Measurements from ENCODE around the gene WHAMM. TPM values are rescaled to one million over a fixed set of nuclear protein-coding genes. Genes with fewer than 3 reads are reported as not detected.
"Not testable (repeated sequence)": the region's sequence is repeated elsewhere in the genome, so short reads cannot be mapped to it uniquely, and the experiment has no call there.

The WHAMM gene
- total and polyA plus RNA-seq, 7 donors, result 9.9 to 30.8 (median 19.4) TPM

DNA sequence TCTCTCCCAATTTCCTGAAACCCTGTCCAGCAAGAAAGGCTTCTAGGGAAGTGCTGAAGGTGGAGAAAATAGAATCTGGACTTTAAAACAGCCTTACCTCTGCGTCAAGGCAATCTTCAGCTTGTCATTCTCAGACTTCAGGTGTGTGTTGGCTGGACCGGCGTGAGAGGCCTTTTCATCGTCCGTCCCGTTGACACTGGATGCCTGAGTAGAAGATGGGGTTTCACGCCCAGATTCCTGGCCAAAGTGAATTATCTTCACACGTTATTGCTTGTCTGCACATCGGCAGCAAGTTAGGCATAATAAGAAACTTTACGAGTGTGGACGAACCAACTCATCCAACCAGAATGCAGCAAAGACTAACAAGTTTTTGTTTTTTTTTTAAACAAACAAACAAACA, 49.5 kb downstream of the WHAMM start:
- ATAC-seq, result no peak
- intact Hi-C loops (cut with DNase I), result no loop called here
- peaks cover 0 to 24% of the 10 kb centered on the region in 2 donors for H3K36me3 ChIP-seq (ENCODE audit: insufficient read depth in 1 of 2, low read depth in 1 of 2)
- DNase-seq, result no peak
- 70 to 83% (median 73%) methylated on average over 11 of the region's 11 CpGs for WGBS, 3 donors
- H3K9me3 ChIP-seq, result no peaks in the 10 kb centered on the region
- H3K27ac ChIP-seq, result no peak overlapping the region
- TF ChIP-seq, protein P1, sequence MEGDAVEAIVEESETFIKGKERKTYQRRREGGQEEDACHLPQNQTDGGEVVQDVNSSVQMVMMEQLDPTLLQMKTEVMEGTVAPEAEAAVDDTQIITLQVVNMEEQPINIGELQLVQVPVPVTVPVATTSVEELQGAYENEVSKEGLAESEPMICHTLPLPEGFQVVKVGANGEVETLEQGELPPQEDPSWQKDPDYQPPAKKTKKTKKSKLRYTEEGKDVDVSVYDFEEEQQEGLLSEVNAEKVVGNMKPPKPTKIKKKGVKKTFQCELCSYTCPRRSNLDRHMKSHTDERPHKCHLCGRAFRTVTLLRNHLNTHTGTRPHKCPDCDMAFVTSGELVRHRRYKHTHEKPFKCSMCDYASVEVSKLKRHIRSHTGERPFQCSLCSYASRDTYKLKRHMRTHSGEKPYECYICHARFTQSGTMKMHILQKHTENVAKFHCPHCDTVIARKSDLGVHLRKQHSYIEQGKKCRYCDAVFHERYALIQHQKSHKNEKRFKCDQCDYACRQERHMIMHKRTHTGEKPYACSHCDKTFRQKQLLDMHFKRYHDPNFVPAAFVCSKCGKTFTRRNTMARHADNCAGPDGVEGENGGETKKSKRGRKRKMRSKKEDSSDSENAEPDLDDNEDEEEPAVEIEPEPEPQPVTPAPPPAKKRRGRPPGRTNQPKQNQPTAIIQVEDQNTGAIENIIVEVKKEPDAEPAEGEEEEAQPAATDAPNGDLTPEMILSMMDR (IDR thresholded peaks at IDR 0.05), result no peak
- H3K4me1 ChIP-seq, result no peaks in the 10 kb centered on the region
- no peak overlapping the region for H3K4me3 ChIP-seq
- H3K27me3 ChIP-seq (ENCODE audit: insufficient read depth in 3 of 3, low read length in 2 of 3), result no peaks in the 10 kb centered on the region

DNA sequence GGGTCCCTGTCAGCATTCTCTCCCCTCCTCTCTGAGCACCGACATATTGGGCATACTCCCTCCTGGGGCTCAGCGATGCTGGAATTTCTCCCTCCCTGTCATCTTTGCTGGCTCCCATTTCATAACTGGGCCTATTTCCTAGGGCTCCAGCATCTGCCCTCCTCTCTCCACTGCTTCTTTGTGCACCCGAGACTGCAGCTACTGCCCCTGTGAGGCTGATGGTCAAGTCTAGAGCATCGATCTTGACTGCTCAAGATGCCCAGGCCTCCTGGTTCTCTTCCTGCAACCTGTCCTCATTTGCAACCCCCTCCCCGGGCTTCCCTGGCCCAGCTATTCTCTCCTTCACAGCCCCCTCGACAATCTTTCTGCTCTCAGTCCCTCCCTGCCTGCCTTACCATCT, 53.5 kb downstream of the WHAMM start:
- peaks cover 0 to 14% of the 10 kb centered on the region in 2 donors for H3K36me3 ChIP-seq (ENCODE audit: insufficient read depth in 1 of 2, low read depth in 1 of 2)
- H3K4me3 ChIP-seq, result no peak overlapping the region
- H3K27me3 ChIP-seq (ENCODE audit: insufficient read depth in 3 of 3, low read length in 2 of 3), result no peaks in the 10 kb centered on the region
- H3K4me1 ChIP-seq, result no peaks in the 10 kb centered on the region
- intact Hi-C loops (cut with DNase I), result no loop called here
- ATAC-seq (no peak), DNase-seq (no peak)
- no peaks in the 10 kb centered on the region for H3K9me3 ChIP-seq
- WGBS, 3 donors, result 83 to 90% (median 83%) methylated on average over 6 of the region's 6 CpGs
- no peak overlapping the region for H3K27ac ChIP-seq
- TF ChIP-seq, protein P1 (IDR thresholded peaks at IDR 0.05), result no peak

DNA sequence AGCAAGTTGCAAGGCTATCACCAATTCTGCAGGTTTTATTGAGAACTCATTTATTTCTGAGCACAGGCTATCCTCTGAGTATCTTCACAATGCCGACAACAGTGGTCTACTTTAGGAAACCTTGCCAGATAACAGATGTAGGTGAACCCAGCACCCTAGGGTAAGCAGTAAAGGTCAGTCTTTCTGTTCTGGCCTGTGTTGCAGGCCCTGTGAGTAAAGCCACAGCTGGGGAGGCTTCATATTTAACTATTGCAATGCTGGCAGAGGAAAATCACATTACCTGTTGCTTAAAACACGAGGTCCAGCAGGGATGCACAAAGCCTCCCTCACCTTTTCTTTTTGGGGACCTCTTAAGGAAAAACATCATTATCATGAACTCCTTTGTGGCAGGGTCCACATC, 55.5 kb downstream of the WHAMM start:
- H3K4me1 ChIP-seq, result no peaks in the 10 kb centered on the region
- no peaks in the 10 kb centered on the region for H3K36me3 ChIP-seq (ENCODE audit: insufficient read depth in 1 of 2, low read depth in 1 of 2)
- no peak overlapping the region for H3K4me3 ChIP-seq
- H3K27me3 ChIP-seq (ENCODE audit: insufficient read depth in 3 of 3, low read length in 2 of 3), result no peaks in the 10 kb centered on the region
- no peak for ATAC-seq
- no peak overlapping the region for H3K27ac ChIP-seq
- no peak for DNase-seq
- no peaks in the 10 kb centered on the region for H3K9me3 ChIP-seq
- TF ChIP-seq, protein P1 (IDR thresholded peaks at IDR 0.05), result no peak
- intact Hi-C loops (cut with DNase I), result no loop called here
- 77 to 87% (median 85%) methylated on average over 2 of the region's 2 CpGs for WGBS, 3 donors

DNA sequence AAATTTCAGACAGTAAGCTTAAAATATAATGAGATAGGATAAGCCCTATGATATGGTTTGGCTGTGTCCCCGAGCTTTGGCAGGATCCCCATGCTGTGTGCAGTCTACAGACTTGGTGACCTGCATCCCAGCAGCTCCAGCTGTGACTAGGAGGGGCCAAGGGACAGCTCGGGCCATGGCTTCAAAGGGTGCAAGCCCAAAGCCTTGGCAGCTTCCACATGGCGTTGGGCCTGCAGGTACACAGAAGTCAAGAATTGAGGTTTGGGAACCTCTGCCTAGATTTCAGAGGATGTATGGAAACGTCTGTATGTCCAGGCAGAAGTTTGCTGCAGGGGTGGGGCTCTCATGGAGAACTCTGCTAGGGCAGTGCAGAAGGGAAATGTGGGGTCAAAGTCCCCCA, 56.2 kb downstream of the WHAMM start:
- H3K9me3 ChIP-seq; H3K4me1 ChIP-seq; H3K27ac ChIP-seq; H3K27me3 ChIP-seq (ENCODE audit: insufficient read depth in 3 of 3, low read length in 2 of 3); H3K36me3 ChIP-seq (ENCODE audit: insufficient read depth in 1 of 2, low read depth in 1 of 2); intact Hi-C loops (cut with DNase I); ATAC-seq; H3K4me3 ChIP-seq: not testable (repeated sequence)
- WGBS, 3 donors, result 53 to 62% (median 55%) methylated on average over 4 of the region's 4 CpGs
- DNase-seq, result peak in 1 of 2 donors; percentile 7

DNA sequence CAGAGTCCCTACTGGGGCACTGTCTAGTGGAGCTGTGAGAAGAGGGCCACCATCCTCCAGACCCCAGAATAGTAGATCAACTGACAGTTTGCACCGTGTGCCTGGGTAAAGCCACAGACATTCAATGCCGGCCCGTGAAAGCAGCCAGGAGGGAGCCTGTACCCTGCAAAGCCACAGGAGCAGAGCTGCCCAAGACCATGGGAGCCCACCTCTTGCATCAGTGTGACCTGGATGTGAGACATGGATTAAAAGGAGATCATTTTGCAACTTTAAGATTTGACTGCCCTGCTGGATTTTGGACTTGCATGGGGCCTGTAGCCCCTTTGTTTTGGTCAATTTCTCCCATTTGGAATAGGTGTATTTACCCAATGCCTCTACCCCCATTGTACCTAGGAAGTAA, 56.6 kb downstream of the WHAMM start:
- not testable (repeated sequence) for ATAC-seq

DNA sequence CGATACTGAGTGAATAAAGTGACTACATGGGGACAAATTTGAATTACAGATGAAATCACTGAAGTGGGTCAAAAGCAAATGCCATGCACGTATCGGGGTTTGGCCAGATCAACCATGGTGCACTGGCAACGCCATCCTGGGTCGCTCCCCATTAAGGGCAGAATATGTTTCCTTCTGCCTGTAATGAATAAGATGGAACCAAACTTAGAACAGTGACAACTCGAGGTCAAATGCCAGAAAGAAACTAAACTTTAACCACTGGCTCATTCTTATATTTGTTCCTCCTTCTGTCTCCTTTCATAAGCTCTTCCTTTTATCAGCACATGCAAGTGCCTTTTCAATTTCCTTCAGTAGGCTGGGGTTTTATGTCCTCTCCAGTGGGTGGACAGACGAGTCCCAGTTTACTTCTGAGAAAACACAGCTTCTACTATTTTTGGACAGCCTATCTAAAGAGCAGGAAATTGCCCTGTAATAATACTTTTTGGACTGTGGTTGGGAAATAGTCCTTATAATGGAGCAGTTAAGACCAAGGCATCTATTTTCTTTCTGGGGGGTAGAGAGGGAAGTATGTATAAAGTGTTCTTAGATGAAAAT, 61.4 kb downstream of the WHAMM start:
- intact Hi-C loops (cut with DNase I), result no loop called here
- no peak overlapping the region for H3K4me3 ChIP-seq
- TF ChIP-seq, protein P1 (IDR thresholded peaks at IDR 0.05), result no peak
- peaks cover 6% of the 10 kb centered on the region for H3K4me1 ChIP-seq
- ATAC-seq (no peak), DNase-seq (no peak)
- no peaks in the 10 kb centered on the region for H3K9me3 ChIP-seq
- no peak overlapping the region for H3K27ac ChIP-seq
- WGBS, 3 donors, result 57 to 76% (median 69%) methylated on average over 7 of the region's 7 CpGs
- peaks cover 0 to 24% of the 10 kb centered on the region in 2 donors for H3K36me3 ChIP-seq (ENCODE audit: insufficient read depth in 1 of 2, low read depth in 1 of 2)
- no peaks in the 10 kb centered on the region for H3K27me3 ChIP-seq (ENCODE audit: insufficient read depth in 3 of 3, low read length in 2 of 3)

More for the DNA sequence above, 56.6 kb downstream of the WHAMM start:
- peak in 1 of 2 donors; percentile 18 for DNase-seq
- intact Hi-C loops (cut with DNase I); H3K4me1 ChIP-seq; H3K27ac ChIP-seq; H3K4me3 ChIP-seq; H3K36me3 ChIP-seq (ENCODE audit: insufficient read depth in 1 of 2, low read depth in 1 of 2); H3K9me3 ChIP-seq; H3K27me3 ChIP-seq (ENCODE audit: insufficient read depth in 3 of 3, low read length in 2 of 3): not testable (repeated sequence)
- WGBS, 3 donors, result 74 to 93% (median 86%) methylated on average over 3 of the region's 3 CpGs

Data from psoas muscle (tissue), 8 donors.